ENCODE data around the gene CHODL. TPM values are rescaled to one million over a fixed set of nuclear protein-coding genes. Genes with fewer than 3 reads are reported as not detected.

CHODL gene
- total RNA-seq, 1 experiment from 2014 or later, result 3.1 TPM

DNA sequence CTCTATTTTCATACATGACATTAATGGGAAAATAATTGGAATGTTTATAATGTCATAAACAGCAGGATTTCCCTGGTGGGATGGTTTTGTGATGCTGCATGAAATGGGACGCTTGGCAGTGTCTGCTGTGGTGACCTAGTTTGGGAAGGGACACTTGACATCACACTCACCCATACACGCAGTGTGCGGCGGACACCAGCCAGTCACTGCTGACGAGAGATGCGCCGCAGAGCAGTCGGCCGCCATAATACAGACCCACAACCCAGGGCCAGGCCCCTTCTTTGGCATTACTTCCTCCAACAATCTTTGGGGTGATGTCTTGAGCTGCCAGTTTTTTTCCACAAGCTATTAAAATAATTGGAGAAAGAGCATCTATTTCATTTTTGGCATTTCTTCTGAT is 49.5 kb downstream of the CHODL start:
- ATAC-seq (no peak), DNase-seq (ENCODE audit: low spot score) (no peak)
- ChIA-PET CTCF (no interaction called here), POLR2A (no interaction called here)
- Mint-ChIP-seq H3K4me3 (no peak overlapping the region), H3K27me3 (ENCODE audit: low read depth) (no peaks in the 10 kb centered on the region), H3K36me3 (no peaks in the 10 kb centered on the region), H3K4me1 (peaks cover 26% of the 10 kb centered on the region), H3K27ac (no peak overlapping the region), H3K9me3 (no peaks in the 10 kb centered on the region)
- no peak for TF ChIP-seq ZNF219 (CRISPR knock-in tag; IDR thresholded peaks at IDR 0.05; ENCODE audit: borderline replicate concordance)
- no peak for TF ChIP-seq ZSCAN18 (CRISPR knock-in tag; IDR thresholded peaks at IDR 0.05)
- TF ChIP-seq, protein P1, sequence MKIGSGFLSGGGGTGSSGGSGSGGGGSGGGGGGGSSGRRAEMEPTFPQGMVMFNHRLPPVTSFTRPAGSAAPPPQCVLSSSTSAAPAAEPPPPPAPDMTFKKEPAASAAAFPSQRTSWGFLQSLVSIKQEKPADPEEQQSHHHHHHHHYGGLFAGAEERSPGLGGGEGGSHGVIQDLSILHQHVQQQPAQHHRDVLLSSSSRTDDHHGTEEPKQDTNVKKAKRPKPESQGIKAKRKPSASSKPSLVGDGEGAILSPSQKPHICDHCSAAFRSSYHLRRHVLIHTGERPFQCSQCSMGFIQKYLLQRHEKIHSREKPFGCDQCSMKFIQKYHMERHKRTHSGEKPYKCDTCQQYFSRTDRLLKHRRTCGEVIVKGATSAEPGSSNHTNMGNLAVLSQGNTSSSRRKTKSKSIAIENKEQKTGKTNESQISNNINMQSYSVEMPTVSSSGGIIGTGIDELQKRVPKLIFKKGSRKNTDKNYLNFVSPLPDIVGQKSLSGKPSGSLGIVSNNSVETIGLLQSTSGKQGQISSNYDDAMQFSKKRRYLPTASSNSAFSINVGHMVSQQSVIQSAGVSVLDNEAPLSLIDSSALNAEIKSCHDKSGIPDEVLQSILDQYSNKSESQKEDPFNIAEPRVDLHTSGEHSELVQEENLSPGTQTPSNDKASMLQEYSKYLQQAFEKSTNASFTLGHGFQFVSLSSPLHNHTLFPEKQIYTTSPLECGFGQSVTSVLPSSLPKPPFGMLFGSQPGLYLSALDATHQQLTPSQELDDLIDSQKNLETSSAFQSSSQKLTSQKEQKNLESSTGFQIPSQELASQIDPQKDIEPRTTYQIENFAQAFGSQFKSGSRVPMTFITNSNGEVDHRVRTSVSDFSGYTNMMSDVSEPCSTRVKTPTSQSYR (CRISPR knock-in tag; IDR thresholded peaks at IDR 0.05), result no peak
- no peak for TF ChIP-seq NR1H2 (CRISPR knock-in tag; IDR thresholded peaks at IDR 0.05)

DNA sequence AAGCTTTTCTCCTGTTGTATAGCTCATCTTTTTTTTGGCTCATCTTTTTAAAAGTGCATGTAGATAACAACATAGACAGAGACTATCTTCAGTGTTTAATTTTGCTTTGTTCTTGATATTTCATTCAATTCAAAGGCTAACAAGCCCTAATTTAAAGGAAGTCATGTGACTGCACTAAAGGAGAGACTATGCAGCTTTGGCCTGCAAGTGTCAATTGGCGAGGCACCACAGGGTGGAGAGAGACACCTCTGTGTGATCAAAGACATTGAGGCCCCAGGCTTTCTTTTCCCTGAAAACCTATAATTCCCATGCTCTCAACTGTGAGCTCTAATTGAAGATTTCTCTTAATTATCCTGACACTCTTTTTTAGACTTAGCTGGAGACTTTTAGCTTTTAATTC is 53.6 kb downstream of the CHODL start:
- Mint-ChIP-seq H3K27me3 (ENCODE audit: low read depth) (no peaks in the 10 kb centered on the region), H3K4me1 (peaks cover 18% of the 10 kb centered on the region), H3K4me3 (no peak overlapping the region), H3K36me3 (no peaks in the 10 kb centered on the region), H3K27ac (no peak overlapping the region), H3K9me3 (no peaks in the 10 kb centered on the region)
- no peak for TF ChIP-seq NR1H2 (CRISPR knock-in tag; IDR thresholded peaks at IDR 0.05)
- TF ChIP-seq, protein P2, sequence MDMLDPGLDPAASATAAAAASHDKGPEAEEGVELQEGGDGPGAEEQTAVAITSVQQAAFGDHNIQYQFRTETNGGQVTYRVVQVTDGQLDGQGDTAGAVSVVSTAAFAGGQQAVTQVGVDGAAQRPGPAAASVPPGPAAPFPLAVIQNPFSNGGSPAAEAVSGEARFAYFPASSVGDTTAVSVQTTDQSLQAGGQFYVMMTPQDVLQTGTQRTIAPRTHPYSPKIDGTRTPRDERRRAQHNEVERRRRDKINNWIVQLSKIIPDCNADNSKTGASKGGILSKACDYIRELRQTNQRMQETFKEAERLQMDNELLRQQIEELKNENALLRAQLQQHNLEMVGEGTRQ (CRISPR knock-in tag; IDR thresholded peaks at IDR 0.05), result peak; percentile 75
- TF ChIP-seq USF1 (CRISPR knock-in tag; IDR thresholded peaks at IDR 0.05), result peak; percentile 65
- ChIA-PET CTCF (interaction anchor here (0.8 to 1.7 kb wide), 3 partner anchors 48 to 87 kb away, joined by 3 to 8 read pairs (median 3); no protein-coding TSS in a partner anchor), POLR2A (no interaction called here)
- ATAC-seq (peak; percentile 83), DNase-seq (ENCODE audit: low spot score) (peak; percentile 38)

Other genes with a start within 250 kb of the CHODL start
- gene TMPRSS15, start 159.0 kb downstream of the CHODL start, total RNA-seq (2021), result not detected in 3 replicates

Data from WTC11 (cell line).